ENCODE measurements around the gene TMEM156. TPM values are rescaled to one million over a fixed set of nuclear protein-coding genes. Genes with fewer than 3 reads are reported as not detected.

The TMEM156 gene
- total and polyA plus RNA-seq, 2 experiments from 2014 or later = not detected

DNA sequence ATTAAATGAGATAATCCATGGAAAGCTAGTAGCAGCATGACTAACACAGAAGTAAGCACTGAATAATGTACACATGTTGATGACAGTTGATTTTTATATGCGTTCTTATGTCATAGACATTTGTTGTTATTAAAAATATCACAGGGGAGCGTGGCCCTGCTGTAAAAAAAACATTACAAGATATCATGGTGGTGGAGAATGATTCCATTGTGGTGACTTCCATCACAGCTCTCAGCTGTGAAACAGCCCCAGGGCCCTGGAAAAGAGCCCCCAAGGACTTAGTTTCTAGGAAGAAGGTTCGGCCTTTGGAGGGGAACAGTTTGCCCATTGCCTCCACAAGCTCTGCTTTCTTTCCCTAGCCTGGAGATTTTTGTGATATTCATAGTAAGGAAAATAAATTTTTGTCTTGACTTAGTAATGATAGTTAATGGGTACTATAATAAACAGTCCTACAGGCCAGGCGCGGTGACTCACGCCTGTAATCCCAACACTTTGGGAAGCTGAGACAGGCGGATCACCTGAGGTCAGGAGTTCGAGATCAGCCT lies 114.7 kb downstream of the TMEM156 start:
- Mint-ChIP-seq H3K27ac (no peak overlapping the region), H3K4me3 (no peak overlapping the region), H3K4me1 (no peaks in the 10 kb centered on the region), H3K27me3 (ENCODE audit: insufficient read depth, low read depth, poor library complexity) (peaks cover 1% of the 10 kb centered on the region), H3K36me3 (ENCODE audit: low read depth) (peaks cover 7% of the 10 kb centered on the region; the same call in 2 of the 3 replicates), H3K9me3 (no peaks in the 10 kb centered on the region)
- ATAC-seq (no peak), DNase-seq (ENCODE audit: low spot score) (no peak)
- H3K36me3 ChIP-seq (ENCODE audit: insufficient read depth) = no peaks in the 10 kb centered on the region
- H3K9me2 ChIP-seq (ENCODE audit: insufficient read depth) = no peaks in the 10 kb centered on the region
- H4K20me1 ChIP-seq (replicated peaks; ENCODE audit: insufficient read depth) = no peaks in the 10 kb centered on the region
- no peak overlapping the region for H3K27ac ChIP-seq (ENCODE audit: low read depth)
- no peaks in the 10 kb centered on the region for H3K27me3 ChIP-seq (ENCODE audit: insufficient read depth)
- no peak overlapping the region for H2AFZ ChIP-seq
- H3K4me2 ChIP-seq = no peak overlapping the region
- H3K4me1 ChIP-seq (ENCODE audit: insufficient read depth) = no peaks in the 10 kb centered on the region
- H3K4me3 ChIP-seq = no peak overlapping the region
- no peaks in the 10 kb centered on the region for H3F3A ChIP-seq (replicated peaks; ENCODE audit: low read depth)
- H3K79me2 ChIP-seq (replicated peaks; ENCODE audit: insufficient read depth) = no peaks in the 10 kb centered on the region
- TF ChIP-seq, protein P1, sequence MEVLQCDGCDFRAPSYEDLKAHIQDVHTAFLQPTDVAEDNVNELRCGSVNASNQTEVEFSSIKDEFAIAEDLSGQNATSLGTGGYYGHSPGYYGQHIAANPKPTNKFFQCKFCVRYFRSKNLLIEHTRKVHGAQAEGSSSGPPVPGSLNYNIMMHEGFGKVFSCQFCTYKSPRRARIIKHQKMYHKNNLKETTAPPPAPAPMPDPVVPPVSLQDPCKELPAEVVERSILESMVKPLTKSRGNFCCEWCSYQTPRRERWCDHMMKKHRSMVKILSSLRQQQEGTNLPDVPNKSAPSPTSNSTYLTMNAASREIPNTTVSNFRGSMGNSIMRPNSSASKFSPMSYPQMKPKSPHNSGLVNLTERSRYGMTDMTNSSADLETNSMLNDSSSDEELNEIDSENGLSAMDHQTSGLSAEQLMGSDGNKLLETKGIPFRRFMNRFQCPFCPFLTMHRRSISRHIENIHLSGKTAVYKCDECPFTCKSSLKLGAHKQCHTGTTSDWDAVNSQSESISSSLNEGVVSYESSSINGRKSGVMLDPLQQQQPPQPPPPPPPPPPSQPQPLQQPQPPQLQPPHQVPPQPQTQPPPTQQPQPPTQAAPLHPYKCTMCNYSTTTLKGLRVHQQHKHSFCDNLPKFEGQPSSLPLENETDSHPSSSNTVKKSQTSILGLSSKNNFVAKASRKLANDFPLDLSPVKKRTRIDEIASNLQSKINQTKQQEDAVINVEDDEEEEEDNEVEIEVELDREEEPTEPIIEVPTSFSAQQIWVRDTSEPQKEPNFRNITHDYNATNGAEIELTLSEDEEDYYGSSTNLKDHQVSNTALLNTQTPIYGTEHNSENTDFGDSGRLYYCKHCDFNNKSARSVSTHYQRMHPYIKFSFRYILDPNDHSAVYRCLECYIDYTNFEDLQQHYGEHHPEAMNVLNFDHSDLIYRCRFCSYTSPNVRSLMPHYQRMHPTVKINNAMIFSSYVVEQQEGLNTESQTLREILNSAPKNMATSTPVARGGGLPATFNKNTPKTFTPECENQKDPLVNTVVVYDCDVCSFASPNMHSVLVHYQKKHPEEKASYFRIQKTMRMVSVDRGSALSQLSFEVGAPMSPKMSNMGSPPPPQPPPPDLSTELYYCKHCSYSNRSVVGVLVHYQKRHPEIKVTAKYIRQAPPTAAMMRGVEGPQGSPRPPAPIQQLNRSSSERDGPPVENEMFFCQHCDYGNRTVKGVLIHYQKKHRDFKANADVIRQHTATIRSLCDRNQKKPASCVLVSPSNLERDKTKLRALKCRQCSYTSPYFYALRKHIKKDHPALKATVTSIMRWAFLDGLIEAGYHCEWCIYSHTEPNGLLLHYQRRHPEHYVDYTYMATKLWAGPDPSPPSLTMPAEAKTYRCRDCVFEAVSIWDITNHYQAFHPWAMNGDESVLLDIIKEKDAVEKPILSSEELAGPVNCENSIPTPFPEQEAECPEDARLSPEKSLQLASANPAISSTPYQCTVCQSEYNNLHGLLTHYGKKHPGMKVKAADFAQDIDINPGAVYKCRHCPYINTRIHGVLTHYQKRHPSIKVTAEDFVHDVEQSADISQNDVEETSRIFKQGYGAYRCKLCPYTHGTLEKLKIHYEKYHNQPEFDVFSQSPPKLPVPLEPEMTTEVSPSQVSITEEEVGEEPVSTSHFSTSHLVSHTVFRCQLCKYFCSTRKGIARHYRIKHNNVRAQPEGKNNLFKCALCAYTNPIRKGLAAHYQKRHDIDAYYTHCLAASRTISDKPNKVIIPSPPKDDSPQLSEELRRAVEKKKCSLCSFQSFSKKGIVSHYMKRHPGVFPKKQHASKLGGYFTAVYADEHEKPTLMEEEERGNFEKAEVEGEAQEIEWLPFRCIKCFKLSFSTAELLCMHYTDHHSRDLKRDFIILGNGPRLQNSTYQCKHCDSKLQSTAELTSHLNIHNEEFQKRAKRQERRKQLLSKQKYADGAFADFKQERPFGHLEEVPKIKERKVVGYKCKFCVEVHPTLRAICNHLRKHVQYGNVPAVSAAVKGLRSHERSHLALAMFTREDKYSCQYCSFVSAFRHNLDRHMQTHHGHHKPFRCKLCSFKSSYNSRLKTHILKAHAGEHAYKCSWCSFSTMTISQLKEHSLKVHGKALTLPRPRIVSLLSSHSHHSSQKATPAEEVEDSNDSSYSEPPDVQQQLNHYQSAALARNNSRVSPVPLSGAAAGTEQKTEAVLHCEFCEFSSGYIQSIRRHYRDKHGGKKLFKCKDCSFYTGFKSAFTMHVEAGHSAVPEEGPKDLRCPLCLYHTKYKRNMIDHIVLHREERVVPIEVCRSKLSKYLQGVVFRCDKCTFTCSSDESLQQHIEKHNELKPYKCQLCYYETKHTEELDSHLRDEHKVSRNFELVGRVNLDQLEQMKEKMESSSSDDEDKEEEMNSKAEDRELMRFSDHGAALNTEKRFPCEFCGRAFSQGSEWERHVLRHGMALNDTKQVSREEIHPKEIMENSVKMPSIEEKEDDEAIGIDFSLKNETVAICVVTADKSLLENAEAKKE (CRISPR knock-in tag; IDR thresholded peaks at IDR 0.05) = no peak
- TF ChIP-seq JUNB (IDR thresholded peaks at IDR 0.05; ENCODE audit: unreplicated experiment) = no peak
- TF ChIP-seq CTCF (conservative IDR thresholded peaks at IDR 0.05; ENCODE audit: low read depth in 2 of 2) = no peak
- no peak for TF ChIP-seq ETS1 (IDR thresholded peaks at IDR 0.05)
- no peak for TF ChIP-seq EZH2 (IDR thresholded peaks at IDR 0.05; ENCODE audit: low read depth, unreplicated experiment)
- no peak for TF ChIP-seq CREB1 (CRISPR knock-in tag; IDR thresholded peaks at IDR 0.05; ENCODE audit: low read depth)
- no peak for TF ChIP-seq NANOG (IDR thresholded peaks at IDR 0.05; ENCODE audit: borderline replicate concordance)
- TF ChIP-seq EZH2phosphoT487 (IDR thresholded peaks at IDR 0.05; ENCODE audit: unreplicated experiment) = no peak

Other genes with a start within 250 kb of the TMEM156 start
- gene TLR10, start 249.4 kb downstream of the TMEM156 start, total RNA-seq (2014; rRNA removed; shearing (Covaris generic)) = 0.14 TPM in 1 of 2 replicates, not detected in the other
- gene TLR10, start 249.4 kb downstream of the TMEM156 start, polyA plus RNA-seq (2016; fragmentation: Nextera tagmentation; extraction: Ambion mirVana) = 0.10 TPM in 1 of 2 replicates, not detected in the other
- 0.07 TPM in 1 of 2 replicates, not detected in the other for gene TLR1, start 227.6 kb downstream of the TMEM156 start, total RNA-seq (2014; rRNA removed; shearing (Covaris generic))
- gene TLR1, start 227.6 kb downstream of the TMEM156 start, polyA plus RNA-seq (2016; fragmentation: Nextera tagmentation; extraction: Ambion mirVana) = not detected in 2 replicates
- 0.14 TPM in 1 of 2 replicates, not detected in the other for gene TLR6, start 175.6 kb downstream of the TMEM156 start, total RNA-seq (2014; rRNA removed; shearing (Covaris generic))
- gene TLR6, start 175.6 kb downstream of the TMEM156 start, polyA plus RNA-seq (2016; fragmentation: Nextera tagmentation; extraction: Ambion mirVana) = not detected in 2 replicates
- 14.5 and 20.3 TPM in 2 replicates for gene FAM114A1, start 164.6 kb downstream of the TMEM156 start, total RNA-seq (2014; rRNA removed; shearing (Covaris generic))
- 11.2 and 13.0 TPM in 2 replicates for gene FAM114A1, start 164.6 kb downstream of the TMEM156 start, polyA plus RNA-seq (2016; fragmentation: Nextera tagmentation; extraction: Ambion mirVana)
- 24.5 and 26.9 TPM in 2 replicates for gene KLHL5, start 29.8 kb upstream of the TMEM156 start, total RNA-seq (2014; rRNA removed; shearing (Covaris generic))
- gene KLHL5, start 29.8 kb upstream of the TMEM156 start, polyA plus RNA-seq (2016; fragmentation: Nextera tagmentation; extraction: Ambion mirVana) = 9.0 and 9.4 TPM in 2 replicates
- 21.0 and 23.7 TPM in 2 replicates for gene WDR19, start 150.1 kb upstream of the TMEM156 start, total RNA-seq (2014; rRNA removed; shearing (Covaris generic))
- gene WDR19, start 150.1 kb upstream of the TMEM156 start, polyA plus RNA-seq (2016; fragmentation: Nextera tagmentation; extraction: Ambion mirVana) = 16.9 and 17.2 TPM in 2 replicates